A549 (cell line): Measurements from ENCODE around the gene MOV10L1.

Experiments
- CHD2 ChIP-seq: fragments of 150-350 bp; IDR thresholded peaks from 2 replicates; pipeline ENCODE4 v1.6.1; 2014; ENCODE audit warnings: low read length; ENCODE audit not compliant: partially characterized antibody
- CTCF ChIP-seq: fragments of >200 bp; sonication (Bioruptor Twin); formaldehyde crosslinking; IDR thresholded peaks from 3 replicates; pipeline ENCODE4 v1.5.1; 2016
- EP300 ChIP-seq, 2 experiments: fragments of >200 bp; sonication (Bioruptor Twin); formaldehyde crosslinking; IDR thresholded peaks; 2 replicates in 1 of 2; 3 replicates in 1 of 2; pipeline ENCODE4 v1.6.1; 2016 to 2017
- HEYL ChIP-seq: fragments of 250-450 bp; sonication (Bioruptor Pico); IDR thresholded peaks from 2 replicates; pipeline ENCODE4 v1.8.0; 2021; ENCODE audit warnings: mild to moderate bottlenecking, moderate library complexity
- HOXB13 ChIP-seq: fragments of 250-450 bp; sonication (Bioruptor Pico); IDR thresholded peaks from 2 replicates; pipeline ENCODE4 v1.5.0; 2020; ENCODE audit warnings: low read depth, mild to moderate bottlenecking, moderate library complexity
- JUN ChIP-seq, 2 experiments: fragments of >200 bp; sonication (Bioruptor Twin); formaldehyde crosslinking; IDR thresholded peaks; 2 replicates in 1 of 2; 3 replicates in 1 of 2; pipeline ENCODE4 v1.6.1; 2016 to 2017
- MAX ChIP-seq: IDR thresholded peaks from 2 replicates; pipeline ENCODE4 v1.6.1; 2012
- NPAS2 ChIP-seq: fragments of 250-450 bp; sonication (Bioruptor Pico); IDR thresholded peaks from 2 replicates; pipeline ENCODE4 v1.8.0; 2022; ENCODE audit warnings: mild to moderate bottlenecking, moderate library complexity, borderline replicate concordance
- POLR2A ChIP-seq: IDR thresholded peaks from 2 replicates; pipeline ENCODE4 v1.6.1; 2012; ENCODE audit warnings: mild to moderate bottlenecking, low read length
- RFX5 ChIP-seq: fragments of 450-650 bp; IDR thresholded peaks from 2 replicates; pipeline ENCODE4 v1.7.1; 2014; ENCODE audit warnings: antibody characterized with exemption, mild to moderate bottlenecking, moderate library complexity
- USF2 ChIP-seq: fragments of 450-650 bp; IDR thresholded peaks from 2 replicates; pipeline ENCODE4 v1.6.1; 2014; ENCODE audit warnings: antibody characterized with exemption

GRCh38 chr22:50092342-50092741, 2.5 kb downstream of the MOV10L1 start:
- TF ChIP-seq POLR2A, result no peak
- no peak for TF ChIP-seq EP300 (IDR thresholded peaks at IDR 0.05)
- TF ChIP-seq NPAS2 (CRISPR knock-in tag), result no peak
- no peak for TF ChIP-seq JUN (IDR thresholded peaks at IDR 0.05)
- TF ChIP-seq CTCF, result no peak
- no peak for TF ChIP-seq MAX
- no peak for TF ChIP-seq CHD2
- TF ChIP-seq HEYL, result no peak
- no peak for TF ChIP-seq HOXB13 (CRISPR knock-in tag)
- TF ChIP-seq RFX5, result no peak
- TF ChIP-seq USF2, result no peak
